Right lobe of liver (tissue), 4 donors: ENCODE measurements around the gene UCK2.

Experiments used
- CTCF ChIP-seq, 4 donors: fragments of 200-600 bp in 3 of 4; fragments of 450-650 bp in 1 of 4; IDR thresholded peaks; one replicate each; pipeline versions ENCODE4 v1.5.1 to v1.8.0; 2016 to 2022; ENCODE audit warnings: antibody characterized with exemption in 4 of 4, mild to moderate bottlenecking in 2 of 4
- POLR2A ChIP-seq: fragments of 450-650 bp; IDR thresholded peaks from one replicate; pipeline ENCODE4 v1.6.1; 2017; ENCODE audit warnings: antibody characterized with exemption, mild to moderate bottlenecking
- donor health status: DM: no; HTN: no; CAD: no.
- donor health status: DM: no; HTN: no; CAD: no.
- donor health status: DM: no; HTN: yes; CAD: no.

GRCh38 chr1:165799387-165799786 is 28.0 kb upstream of the UCK2 start:
- TF ChIP-seq CTCF (IDR thresholded peaks at IDR 0.05) (no peak), POLR2A (no peak)
